ENCODE data around the gene TFDP1.

TFDP1 gene

GRCh38 chr13:113652404-113653263 lies 68.1 kb downstream of the TFDP1 start:
- TF ChIP-seq, protein P1, sequence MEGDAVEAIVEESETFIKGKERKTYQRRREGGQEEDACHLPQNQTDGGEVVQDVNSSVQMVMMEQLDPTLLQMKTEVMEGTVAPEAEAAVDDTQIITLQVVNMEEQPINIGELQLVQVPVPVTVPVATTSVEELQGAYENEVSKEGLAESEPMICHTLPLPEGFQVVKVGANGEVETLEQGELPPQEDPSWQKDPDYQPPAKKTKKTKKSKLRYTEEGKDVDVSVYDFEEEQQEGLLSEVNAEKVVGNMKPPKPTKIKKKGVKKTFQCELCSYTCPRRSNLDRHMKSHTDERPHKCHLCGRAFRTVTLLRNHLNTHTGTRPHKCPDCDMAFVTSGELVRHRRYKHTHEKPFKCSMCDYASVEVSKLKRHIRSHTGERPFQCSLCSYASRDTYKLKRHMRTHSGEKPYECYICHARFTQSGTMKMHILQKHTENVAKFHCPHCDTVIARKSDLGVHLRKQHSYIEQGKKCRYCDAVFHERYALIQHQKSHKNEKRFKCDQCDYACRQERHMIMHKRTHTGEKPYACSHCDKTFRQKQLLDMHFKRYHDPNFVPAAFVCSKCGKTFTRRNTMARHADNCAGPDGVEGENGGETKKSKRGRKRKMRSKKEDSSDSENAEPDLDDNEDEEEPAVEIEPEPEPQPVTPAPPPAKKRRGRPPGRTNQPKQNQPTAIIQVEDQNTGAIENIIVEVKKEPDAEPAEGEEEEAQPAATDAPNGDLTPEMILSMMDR (IDR thresholded peaks at IDR 0.05; ENCODE audit: control extremely low read depth, extremely low read depth, low read depth, missing control alignments), result no peak
- POLR2A ChIA-PET, result no interaction called here
- DNase-seq (ENCODE audit: extremely low spot score), result no peak
- CTCF ChIA-PET, result no interaction called here

DNA sequence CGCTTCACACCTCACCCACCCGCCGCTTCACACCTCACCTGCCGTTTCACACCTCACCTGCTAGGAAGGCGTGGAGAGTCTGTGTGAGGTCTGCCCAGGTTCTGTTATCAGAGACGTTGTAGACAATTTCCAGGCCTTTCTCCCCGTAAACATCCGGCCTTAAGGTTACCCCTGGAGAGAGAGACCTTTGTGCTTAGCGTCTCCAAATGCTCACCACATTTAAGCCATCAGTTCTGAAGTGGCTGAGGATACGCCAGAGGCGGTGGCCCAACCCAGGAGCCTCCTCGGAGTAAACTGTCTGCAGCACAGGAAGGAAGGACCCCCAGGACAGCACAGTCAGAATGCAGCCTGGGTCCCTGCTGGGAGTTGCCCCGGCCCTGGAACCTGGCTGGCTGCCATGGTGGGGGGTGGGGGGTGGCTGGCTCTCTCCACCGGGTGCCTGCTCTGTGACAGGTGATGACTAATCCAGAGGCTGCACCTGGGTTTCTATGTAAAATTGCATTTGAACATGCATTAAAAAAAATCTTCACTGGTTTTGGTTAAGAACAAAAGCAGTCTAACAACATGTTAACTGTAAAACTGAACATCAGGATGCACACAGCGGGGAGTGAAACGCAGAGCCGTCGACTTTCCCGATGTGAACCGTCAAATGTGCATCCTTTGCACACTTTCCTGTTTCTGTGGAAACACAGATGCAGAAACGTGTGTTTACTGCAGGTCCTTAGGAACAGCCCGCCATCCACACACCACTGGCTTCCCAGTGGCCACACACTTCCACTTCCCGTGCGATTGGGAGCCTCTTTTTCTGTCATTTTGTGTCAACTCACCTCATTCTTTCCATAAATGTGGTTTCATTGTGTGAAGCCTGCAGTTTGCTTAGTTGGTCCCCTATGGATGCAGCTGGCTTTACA lies 69.0 kb downstream of the TFDP1 start:
- ChIA-PET CTCF (no interaction called here), POLR2A (no interaction called here)
- TF ChIP-seq, protein P1 (IDR thresholded peaks at IDR 0.05; ENCODE audit: control extremely low read depth, extremely low read depth, low read depth, missing control alignments), result no peak
- DNase-seq (ENCODE audit: extremely low spot score), result no peak

- DNase-seq (ENCODE audit: extremely low spot score), result no peak
- CTCF ChIA-PET, result no interaction called here
- TF ChIP-seq, protein P1 (IDR thresholded peaks at IDR 0.05; ENCODE audit: control extremely low read depth, extremely low read depth, low read depth, missing control alignments), result no peak
- POLR2A ChIA-PET, result no interaction called here
Measured at GRCh38 chr13:113654175-113654560, 69.6 kb downstream of the TFDP1 start.

GRCh38 chr13:113654591-113655345 lies 70.2 kb downstream of the TFDP1 start:
- DNase-seq (ENCODE audit: extremely low spot score), result no peak
- ChIA-PET CTCF (no interaction called here), POLR2A (no interaction called here)
- TF ChIP-seq, protein P1 (IDR thresholded peaks at IDR 0.05; ENCODE audit: control extremely low read depth, extremely low read depth, low read depth, missing control alignments), result no peak

GRCh38 chr13:113655346-113656002 lies 70.9 kb downstream of the TFDP1 start:
- ChIA-PET CTCF (no interaction called here), POLR2A (no interaction called here)
- TF ChIP-seq, protein P1 (IDR thresholded peaks at IDR 0.05; ENCODE audit: control extremely low read depth, extremely low read depth, low read depth, missing control alignments), result no peak
- no peak for DNase-seq (ENCODE audit: extremely low spot score)

Data from GM10248 (cell line).